ENCODE data around the gene ZMYND19.
"Not testable (repeated sequence)": the region's sequence is repeated elsewhere in the genome, so short reads cannot be mapped to it uniquely, and the experiment has no call there.

The ZMYND19 gene

DNA sequence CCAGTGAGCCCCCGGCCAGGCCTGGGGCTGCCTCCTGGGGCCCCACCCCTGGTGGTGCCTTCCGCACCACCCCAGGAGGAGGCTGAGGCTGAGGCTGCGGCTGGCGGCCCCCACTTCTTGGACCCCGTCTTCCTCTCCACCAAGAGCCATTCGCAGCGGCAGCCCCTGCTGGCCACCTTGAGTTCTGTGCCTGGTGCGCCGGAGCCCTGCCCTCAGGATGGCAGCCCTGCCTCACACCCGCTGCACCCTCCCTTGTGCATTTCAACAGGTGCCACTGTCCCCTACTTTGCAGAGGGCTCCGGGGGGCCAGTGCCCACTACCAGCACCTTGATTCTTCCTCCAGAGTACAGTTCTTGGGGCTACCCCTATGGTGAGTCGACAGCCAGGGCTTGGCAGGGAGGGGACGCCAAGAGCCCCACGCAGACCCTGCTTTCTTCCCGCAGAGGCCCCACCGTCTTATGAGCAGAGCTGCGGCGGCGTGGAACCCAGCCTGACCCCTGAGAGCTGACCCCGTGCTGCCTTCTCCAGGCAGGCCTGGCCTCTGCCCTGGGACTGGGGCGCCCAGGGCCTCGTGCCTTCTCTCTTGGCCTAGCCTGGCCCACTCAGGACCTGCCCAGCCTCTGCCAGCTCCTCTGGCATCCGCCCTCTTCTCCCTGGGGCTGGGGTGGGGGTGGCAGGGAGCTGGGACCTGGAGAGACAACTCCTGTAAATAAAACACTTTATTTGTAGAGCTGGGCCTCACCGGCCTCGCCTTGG lies 24.5 kb upstream of the ZMYND19 start:
- no peak for DNase-seq (ENCODE audit: low read depth in 2 of 2)

DNA sequence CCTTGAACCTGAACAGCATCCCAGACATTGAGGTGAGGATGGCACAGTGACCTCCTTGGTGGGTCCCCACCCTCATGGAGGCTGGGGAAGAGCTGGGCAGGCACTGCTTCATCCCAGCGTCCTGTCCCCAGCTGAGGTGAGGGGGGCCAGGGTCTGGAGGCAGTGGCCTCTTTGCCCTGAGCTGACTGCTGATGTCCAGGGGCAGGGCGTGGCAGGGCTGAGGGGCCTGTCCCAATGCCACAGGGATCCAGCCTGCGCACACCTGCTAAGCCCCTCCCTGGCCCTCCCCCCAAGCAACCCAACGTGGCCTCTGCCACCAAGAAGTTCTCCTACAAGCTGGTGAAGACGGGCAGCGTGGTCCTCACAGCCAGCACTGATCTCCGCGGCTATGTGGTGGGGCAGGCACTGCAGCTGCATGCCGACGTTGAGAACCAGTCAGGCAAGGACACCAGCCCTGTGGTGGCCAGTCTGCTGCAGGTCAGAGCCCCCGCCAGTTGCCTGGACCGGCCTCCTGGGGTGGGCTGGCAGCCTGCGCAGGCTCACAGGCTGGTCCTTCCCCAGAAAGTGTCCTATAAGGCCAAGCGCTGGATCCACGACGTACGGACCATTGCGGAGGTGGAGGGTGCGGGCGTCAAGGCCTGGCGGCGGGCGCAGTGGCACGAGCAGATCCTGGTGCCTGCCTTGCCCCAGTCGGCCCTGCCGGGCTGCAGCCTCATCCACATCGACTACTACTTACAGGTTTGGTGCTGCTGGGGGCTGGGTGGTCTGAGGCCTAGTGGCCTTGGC lies 23.6 kb upstream of the ZMYND19 start:
- DNase-seq (ENCODE audit: low read depth in 2 of 2): no peak

DNA sequence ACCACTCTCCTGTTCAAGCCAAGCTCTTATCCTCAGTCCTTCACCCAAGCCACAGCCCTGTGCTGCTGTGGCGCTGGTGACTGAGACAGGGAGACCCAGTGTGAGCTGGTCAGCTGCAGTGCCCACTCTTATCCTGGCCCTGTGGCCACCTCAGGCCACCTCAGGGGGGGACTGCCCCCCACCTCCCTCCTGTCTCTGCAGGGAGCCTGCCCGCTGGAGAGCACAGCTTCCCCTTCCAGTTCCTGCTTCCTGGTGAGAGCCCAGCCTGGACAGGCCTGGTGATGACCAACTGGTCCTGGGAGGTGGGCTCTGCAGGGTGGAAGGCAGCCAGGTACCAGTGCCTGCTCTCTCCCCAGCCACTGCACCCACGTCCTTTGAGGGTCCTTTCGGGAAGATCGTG lies 22.9 kb upstream of the ZMYND19 start:
- DNase-seq (ENCODE audit: low read depth in 2 of 2): no peak

DNA sequence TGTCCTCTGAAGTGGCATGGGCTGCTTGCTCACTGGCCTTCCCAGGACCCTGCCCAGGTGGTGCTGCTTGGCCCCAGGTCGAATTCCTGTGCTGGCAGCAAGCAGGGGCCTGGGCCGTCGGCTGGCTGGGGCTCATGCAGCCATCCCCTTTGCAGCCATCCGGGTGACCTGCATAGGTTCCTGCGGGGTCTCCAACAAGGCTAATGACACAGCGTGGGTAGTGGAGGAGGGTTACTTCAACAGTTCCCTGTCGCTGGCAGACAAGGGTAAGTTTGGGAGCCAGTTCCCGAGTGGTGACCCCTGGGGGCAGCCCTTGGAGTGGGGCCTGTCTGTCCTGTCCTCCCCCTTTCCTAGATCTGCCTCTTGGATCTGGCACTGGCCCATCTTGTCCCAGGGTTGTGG lies 22.4 kb upstream of the ZMYND19 start:
- no peak for DNase-seq (ENCODE audit: low read depth in 2 of 2)

DNA sequence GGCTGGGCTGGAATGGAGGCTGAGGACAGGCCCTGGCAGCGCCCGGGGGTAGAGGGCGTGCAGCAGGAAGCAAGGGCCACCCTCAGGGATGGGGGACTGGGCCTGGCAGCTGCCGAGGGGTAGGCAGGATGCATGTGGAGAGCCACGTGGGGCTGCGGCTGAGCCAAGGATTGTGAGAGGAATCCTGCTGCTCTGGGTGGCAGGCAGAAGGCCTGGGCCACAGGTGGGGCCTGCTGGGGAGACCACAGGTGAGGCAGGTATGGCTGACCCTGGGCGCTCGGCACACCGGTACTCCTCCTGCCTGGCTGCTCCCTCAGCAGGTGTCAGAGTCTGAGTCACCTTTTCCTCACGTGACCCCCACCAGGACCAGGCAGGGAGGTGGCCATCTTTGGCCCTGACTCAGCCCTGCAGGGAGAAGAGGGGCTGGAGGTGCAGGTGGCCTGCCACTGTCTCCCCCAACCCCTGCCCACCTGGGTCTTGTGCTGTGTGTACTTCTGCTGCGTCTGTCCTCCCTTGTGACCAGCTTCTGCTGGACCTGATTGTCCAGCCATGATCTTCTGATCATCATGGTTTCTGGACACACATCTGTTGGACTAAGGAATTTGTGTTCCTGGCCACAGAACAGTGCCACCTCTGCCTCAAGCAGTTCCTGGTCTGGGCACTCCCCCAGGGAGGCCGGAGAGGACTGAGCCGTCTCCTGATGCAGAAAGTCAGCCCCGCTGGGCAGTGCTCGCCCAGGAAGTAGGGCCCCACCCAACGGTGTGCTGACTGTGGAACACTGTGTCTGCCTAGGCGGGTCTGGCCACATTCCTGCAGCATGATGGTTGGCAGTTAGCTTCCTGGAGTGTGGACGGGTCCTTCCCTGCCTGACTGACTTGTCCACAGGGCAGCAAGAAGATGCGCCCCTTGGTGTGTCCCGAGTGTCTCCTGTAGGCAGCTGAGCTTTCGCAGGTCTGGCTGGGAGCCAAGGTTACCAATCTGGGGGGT lies 21.6 kb upstream of the ZMYND19 start:
- no peak for DNase-seq (ENCODE audit: low read depth in 2 of 2)

DNA sequence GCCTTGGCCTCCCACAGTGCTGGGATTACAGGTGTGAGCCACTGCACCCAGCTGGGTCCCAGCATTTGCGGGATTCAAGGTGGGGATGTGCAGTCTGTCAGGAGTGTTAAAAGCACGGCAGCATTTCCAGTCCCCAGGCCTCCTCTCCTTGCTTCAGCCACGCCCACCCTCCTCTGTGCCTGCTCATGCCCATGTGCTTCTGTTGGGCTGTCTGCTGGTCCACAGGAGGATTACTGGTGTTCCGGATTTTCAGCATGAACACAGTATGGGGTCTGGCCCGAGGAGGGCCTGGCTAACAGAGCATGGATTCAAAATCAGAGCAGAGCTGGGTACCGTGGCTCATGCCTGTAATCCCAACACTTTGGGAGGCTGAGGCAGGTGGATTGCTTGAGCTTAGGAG lies 20.6 kb upstream of the ZMYND19 start:
- DNase-seq (ENCODE audit: low read depth in 2 of 2): no peak

DNA sequence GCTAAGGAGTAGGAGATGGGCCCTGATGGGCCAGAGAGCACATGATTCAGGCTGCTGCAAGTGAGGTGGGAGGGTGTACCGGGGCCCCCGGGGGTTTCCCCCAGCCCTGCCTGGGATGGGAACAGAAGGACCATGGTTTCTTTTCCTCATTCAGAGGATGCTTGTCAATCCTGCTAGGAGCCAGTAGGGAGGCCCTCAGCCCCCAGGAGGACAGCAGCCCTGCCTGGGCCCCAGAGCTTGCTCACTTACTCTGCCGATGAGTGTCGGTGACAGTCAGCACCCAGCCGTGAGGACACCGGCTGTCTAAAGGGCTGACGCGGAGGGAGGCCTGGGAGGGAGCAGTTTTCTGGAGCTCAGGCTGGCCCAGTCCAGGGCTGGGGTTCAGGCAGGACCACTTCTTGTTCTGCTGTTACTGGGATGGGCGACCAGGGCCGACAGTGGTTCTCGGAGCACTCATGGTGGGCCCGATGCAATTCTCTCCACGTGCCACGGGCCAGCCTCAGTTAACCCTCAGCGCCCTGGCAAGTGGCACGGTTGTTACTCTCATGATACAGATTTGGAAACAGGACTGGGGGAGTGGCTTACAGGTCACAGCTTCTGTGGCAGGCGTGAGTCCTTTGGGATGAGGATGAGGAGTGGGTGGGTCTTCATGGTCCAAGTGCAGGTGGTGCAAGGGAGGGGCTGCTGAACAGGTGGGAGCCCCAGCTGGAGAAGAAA lies 17.0 kb upstream of the ZMYND19 start:
- DNase-seq (ENCODE audit: low read depth in 2 of 2): no peak

DNA sequence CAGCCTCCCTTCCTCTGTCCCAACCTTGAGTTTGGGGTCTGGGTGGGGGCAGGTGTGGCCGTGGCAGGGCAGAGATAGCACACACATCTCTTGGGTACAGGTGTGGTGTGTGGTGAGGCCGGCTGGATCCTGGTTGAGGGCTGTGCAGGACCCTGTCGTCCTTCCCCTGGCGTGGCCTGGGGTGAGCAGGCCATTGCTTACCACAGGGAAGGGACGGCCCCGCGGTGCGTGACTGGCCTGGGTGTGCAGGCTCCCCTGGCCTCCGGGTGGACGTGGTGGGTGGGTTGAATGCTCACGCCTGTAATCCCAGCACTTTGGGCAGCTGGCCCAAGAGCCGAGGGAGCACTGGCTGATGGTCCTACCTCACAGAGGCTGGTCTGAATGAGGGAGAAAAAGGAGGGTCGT lies 16.4 kb upstream of the ZMYND19 start:
- DNase-seq (ENCODE audit: low read depth in 2 of 2): no peak

DNA sequence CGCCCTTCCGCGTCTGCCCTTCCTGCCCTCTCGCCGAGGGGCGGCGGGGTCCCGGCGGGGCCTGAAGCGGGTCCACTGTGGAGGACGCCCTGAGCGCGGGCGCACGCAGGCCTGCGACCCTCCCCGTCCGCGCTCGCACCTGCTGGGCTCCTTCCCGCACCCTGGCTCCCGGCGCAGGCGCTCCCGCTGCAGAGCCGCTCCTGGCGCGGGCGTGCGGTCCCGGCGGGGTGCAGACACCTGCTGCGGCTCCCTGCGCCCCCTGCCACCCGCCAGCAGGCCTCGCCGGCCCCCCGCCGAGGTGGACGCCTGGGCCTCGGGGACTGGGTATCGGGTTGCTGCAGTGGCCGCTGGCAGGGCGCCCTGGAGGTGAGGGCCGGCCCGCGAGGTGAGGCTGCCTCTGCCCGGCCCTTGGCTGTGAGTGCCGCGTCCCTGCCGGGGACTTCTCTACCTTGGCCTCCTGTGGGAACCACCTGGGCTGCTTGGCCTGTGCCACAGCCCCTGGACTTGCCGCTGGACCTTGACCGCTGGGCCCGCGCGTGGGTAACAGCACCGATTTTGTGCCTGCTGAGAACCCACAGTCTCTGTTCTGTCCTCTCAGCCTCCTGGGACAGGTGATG lies 15.8 kb upstream of the ZMYND19 start:
- no peak for DNase-seq (ENCODE audit: low read depth in 2 of 2)

DNA sequence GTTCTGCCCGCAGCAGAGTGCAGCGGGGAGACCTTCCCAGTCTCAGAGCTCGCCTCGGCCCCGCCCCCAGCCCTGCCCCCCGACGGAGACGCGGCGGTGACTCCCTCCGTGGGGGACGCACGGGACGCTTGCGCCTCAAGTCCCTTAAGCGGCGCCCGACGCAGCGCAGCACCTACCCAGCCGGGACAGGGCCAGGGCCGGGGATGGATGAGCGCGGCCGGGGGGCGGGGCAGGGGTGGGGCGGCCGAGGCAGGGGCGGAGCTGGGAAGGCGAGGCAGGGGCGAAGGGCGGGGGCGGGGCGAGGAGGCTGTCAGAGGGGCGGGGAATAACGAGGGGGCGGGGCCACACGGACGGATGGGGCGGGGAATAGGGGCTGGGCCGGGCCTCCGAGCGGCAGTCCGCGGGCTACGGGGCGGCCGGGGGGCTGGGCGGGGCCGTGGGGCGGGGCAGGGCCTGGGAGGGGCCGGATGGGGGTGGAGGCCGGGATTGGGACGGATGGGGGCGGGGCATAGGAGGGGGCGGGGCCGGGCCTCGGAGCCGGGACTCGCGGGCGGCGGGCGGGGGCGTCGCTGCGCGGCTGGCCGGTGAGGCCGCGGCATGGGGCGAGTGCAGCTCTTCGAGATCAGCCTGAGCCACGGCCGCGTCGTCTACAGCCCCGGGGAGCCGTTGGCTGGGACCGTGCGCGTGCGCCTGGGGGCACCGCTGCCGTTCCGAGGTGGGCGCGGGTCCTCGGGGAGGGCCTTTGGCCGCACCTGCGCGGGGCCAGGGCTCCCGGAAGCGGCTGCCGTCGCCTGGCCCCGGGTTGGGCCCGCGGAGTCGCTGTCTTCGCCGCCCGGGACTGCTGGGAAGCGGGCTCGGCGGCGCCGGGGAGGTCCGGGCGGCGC lies 15.1 kb upstream of the ZMYND19 start, which contains the start of gene ARRDC1:
ARRDC1 (plus strand) TSS at position 566 of the 884 bp plus-strand sequence; CDS start at position 598, 32 bp downstream.
- peak; percentile 90 to 93 for DNase-seq (ENCODE audit: low read depth in 2 of 2)

DNA sequence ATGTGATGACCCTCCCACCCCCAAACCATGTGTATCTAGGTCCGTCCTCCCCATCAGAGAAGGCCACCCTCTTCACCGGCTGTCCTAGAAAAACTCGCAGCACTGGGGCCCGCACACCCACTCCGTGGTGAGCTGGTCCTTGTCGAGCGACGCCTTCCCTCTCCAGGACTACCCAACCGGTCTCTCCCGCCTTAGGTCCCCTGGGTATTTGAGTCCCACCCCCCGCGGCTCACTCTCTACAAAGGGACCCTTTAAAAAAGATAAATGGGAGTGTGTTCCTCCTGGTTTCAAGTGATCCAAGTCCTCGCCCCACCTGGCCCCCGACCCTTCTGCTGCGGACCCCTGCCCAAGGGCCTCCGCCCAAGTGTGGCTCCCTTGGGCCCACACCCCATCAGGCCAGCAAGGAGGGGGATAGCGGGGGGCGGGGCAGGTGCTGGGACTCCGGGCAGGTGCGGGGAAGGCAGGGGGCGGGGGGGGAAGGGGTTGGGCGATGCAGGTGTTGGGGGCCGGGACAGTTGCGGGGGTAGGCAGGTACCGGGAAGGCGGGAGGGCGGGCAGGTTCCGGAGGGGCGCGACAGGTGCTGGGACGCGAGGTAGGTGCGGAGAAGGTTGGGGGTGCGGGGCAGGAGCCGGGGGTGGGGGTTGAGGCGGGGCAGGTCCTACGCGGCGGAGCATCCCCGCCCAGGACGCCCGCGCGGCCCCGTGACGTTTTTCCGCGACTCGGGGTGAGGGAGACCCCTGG lies 14.2 kb upstream of the ZMYND19 start:
- no peak for DNase-seq (ENCODE audit: low read depth in 2 of 2)

DNA sequence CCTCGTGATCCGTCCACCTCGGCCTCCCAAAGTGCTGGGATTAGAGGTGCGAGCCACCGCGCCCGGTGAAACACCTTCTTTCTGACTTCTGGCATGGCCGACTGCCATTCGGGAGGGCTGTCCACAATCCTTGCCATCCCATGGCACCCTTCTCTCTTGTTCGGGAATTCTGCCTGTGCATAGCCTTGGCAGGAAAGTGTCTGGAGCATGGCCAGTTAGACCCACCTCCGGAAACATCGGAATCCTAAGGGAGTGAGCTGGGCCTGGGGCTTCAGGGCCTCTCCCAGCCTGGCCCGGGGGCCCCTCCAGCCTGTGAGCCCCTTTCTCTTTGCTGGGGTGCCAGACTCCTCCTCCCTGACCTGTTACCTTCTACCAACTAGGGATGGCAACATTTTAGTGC lies 13.6 kb upstream of the ZMYND19 start:
- no peak for DNase-seq (ENCODE audit: low read depth in 2 of 2)

DNA sequence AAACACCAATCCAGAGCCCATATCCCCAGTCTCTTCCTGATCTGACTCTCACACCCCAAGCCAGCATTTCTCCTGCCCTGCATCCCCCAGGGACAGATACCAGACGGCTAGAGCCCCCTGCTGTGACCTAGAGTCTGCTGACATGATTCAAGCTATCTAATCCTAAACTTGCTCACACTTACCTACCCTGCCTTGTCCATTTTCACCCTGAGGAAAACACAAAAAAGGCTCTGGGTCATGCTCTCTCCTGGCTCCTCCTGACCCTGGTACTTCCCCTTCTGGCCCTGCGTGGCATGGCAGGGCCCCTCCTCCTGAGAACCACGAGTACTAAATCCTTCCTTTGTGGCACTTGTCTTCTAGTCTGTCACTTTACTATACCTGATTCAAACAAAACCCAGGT lies 12.3 kb upstream of the ZMYND19 start:
- no peak for DNase-seq (ENCODE audit: low read depth in 2 of 2)

DNA sequence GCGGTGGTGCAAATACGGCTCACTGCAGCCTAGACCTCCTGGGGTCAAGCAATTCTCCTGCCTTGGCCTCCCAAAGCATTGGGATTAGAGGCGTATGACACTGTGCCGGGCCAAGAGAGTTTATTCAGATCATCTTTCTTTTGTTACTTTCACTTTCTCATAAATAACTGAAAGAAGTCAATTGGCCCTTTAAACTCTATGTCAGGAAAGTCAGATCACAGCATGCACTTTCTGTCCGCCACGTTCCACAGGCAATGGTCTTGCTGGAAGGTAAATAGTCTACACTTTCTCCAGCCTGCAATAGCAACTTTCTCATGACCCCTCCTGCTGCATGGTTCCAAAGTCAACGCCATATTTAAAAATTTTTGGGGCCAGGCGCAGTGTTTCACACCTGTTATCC lies 8.6 kb upstream of the ZMYND19 start:
- DNase-seq (ENCODE audit: low read depth in 2 of 2): no peak

DNA sequence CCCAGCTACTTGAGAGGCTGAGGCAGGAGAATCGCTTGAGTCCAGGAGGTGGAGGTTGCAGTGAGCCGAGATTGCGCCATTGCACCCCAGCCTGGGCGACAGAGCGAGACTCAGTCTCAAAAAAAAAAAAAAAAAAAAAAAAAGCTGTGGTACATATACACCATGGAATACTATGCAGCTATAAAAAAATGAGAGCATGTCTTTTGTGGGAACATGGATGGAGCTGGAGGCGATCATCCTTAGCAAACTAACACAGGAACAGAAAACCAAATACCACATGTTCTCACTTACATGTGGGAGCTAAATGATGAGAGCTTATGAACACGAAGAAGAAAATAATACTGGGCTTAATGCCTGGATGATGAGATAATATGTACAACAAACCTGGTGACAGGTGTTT lies 6.3 kb upstream of the ZMYND19 start:
- DNase-seq (ENCODE audit: low read depth in 2 of 2): not testable (repeated sequence)

DNA sequence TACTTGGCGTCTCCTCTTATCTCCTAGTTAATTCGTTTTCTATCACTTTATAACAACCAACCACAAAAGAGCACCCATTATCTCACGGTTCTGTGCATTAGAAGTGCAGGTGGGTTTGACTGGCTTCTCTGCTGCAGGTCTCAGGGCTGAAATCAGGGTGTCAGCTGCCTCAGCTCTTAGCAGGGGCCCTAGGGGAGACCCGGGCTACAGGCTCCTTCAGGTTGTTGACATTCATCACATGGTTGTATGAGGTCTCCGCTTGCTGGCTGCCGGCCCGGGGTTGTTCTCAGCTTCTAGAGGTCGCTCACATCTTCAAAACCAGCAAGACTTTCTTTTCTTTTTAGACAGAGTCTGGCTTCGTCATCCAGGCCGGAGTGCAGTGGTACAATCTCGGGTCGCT lies 2.9 kb upstream of the ZMYND19 start:
- DNase-seq (ENCODE audit: low read depth in 2 of 2): no peak

DNA sequence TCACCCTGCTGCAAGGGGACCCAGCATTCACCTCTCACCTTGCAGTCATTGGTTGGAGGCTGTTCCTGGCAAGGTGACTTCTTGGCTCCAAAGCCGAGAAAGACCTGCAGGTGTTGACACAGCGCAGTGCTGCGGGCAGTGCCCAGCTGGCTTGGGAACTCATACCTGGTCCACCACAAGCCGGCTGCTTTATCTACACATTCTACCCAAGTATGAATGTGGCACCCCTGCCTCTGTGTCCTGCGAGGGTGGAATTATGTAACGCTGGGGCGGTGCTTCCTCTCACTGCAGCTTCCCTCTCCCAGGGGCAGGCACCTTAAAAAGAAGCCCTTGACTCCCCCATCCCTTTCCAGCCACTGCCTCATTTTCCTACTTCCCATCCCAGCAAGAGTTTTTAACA lies 2.5 kb upstream of the ZMYND19 start:
- DNase-seq (ENCODE audit: low read depth in 2 of 2): no peak

DNA sequence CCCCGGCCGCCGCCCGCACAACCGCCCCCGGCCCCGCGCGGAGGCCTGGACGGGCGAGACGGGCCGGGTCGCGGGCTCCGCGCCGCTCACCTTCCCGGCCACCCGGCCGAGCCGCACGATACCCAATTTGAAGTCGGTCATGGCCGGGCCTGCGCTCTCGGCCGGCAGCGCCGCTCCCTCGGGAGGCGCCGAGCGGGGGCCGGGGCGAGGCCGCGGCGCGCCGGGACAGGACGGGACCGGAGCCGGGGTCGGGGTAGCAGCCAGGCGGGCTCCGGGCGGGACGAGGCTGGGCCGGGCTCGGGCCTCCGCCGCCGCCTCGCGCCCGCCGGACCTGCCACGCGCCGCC lies 216 bp downstream of the ZMYND19 start:
- no peak for DNase-seq (ENCODE audit: low read depth in 2 of 2)

DNA sequence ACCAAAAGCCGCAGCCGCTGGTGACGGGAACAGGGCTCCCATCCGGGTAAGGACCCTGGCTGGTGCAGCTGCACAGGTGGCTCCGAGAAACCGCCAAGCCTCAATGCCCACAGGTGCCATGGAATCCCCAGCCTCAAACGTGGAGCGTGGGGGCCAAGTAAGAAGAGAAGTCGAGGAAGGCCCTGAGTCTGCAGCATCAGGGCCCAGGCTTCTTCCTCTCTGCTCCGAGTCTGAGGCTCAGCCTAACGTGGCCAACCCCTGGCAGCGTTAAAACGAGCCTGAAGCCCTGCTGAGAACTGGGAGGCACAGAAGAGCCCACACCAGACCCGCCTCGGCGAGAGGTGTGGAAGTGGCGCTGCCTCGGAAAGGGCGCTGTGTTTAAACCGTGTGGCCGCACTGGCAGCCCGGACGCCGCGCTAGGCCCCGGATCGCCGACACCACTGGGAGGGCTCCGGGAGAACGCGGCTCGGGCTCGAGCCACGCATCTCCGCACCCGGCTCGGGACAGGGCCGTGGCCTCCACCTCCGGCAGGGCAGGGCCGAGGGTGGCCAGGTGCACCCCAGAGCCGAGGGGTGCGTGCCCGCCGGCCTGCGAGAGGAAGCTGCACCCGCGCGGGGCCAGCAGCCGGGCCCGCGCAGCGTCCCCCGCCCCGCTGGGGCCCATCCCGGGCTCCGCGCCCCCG lies 730 bp downstream of the ZMYND19 start:
- DNase-seq (ENCODE audit: low read depth in 2 of 2): no peak

Data from stimulated activated CD8-positive, alpha-beta memory T cell treated with anti-CD3 and anti-CD28 coated beads, Interleukin-2, amount 100 ng/mL, for 48 hours (primary cell).